ENCODE results near the gene FLACC1.

DNA sequence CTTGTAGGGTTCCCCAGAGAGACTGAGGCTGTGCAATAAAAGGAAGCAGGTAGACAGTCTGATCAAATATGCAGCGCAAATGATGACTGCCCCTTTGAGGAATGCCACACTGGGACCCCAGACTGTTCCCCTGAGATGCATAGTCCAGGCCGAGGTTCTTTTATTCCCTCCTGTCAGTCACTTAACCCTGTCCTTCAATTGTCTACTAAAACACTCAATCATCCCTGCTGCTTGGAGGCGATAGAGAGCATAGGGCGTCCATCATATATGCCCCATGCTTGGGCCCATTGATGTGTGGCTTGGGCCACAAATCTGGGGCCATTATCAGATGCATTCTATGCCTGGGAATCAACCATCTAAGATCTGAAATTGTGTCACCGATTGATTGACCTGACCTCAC lies 112.3 kb downstream of the FLACC1 start:
- TF ChIP-seq POLR2AphosphoS5 (IDR thresholded peaks at IDR 0.05; ENCODE audit: borderline replicate concordance, low read depth, low read length) (no peak), EZH2 (IDR thresholded peaks at IDR 0.05) (no peak)
